Motor neuron (in vitro differentiated cells): ENCODE data around the gene RPAP3. TPM values are rescaled to one million over a fixed set of nuclear protein-coding genes. Genes with fewer than 3 reads are reported as not detected.

ENCODE experiments used
- ATAC-seq, 8 experiments: fragments of 200-7000 bp; cut with Tn5 transposase; replicated peaks in 6 of 8; 2 replicates each; pipeline ENCODE4 v1.8.0; 2021; ENCODE audit warnings: mild to moderate bottlenecking in 8 of 8, moderate library complexity in 8 of 8
- H3K27ac ChIP-seq, 2 donors: fragments of 250-450 bp; sonication (Bioruptor Pico); 2 replicates each; pipeline ENCODE4 v1.9.0; 2021; ENCODE audit warnings: antibody characterized with exemption in 2 of 2, mild to moderate bottlenecking in 2 of 2, moderate library complexity in 1 of 2
- H3K4me1 ChIP-seq, 2 donors: fragments of 250-450 bp; sonication (Bioruptor Pico); replicated peaks in 1 of 2; 2 replicates each; pipeline ENCODE4 v1.6.1; 2021; ENCODE audit warnings: antibody characterized with exemption in 2 of 2, mild to moderate bottlenecking in 2 of 2, moderate library complexity in 1 of 2
- H3K4me3 ChIP-seq, 5 donors: fragments of 250-450 bp; sonication (Bioruptor Pico); 2 replicates each; pipeline ENCODE4 v1.9.0; 2021; ENCODE audit warnings: antibody characterized with exemption in 5 of 5, mild to moderate bottlenecking in 5 of 5, moderate library complexity in 4 of 5
- WGBS, 10 experiments: fragments of 450-650 bp; shearing (Covaris generic); methylation state at CpG; one replicate each; pipeline ENCODE4 v1.0.0; 2022; 5-methylcytosine and 5-hydroxymethylcytosine counted together
- in situ Hi-C, 9 experiments: fragments of 400-800 bp; cut with MboI; loops; one replicate each; pipeline ENCODE4 v1.15.0; 2021; ENCODE audit warnings: low sequenced_read_pairs in 9 of 9, low pct_unique_long_range_greater_than_20kb in 2 of 9; ENCODE audit not compliant: unreplicated experiment in 9 of 9
- total RNA-seq, 8 experiments: library from RNA; unstranded; fragments of 300-600 nt; gene quantifications; 2 replicates each; pipeline versions ENCODE4 v1.2.3 to v1.2.4, GENCODE V29; 2022

The RPAP3 gene
- total RNA-seq, 8 experiments from 2014 or later: 17.1 to 45.6 (median 29.5) TPM

DNA sequence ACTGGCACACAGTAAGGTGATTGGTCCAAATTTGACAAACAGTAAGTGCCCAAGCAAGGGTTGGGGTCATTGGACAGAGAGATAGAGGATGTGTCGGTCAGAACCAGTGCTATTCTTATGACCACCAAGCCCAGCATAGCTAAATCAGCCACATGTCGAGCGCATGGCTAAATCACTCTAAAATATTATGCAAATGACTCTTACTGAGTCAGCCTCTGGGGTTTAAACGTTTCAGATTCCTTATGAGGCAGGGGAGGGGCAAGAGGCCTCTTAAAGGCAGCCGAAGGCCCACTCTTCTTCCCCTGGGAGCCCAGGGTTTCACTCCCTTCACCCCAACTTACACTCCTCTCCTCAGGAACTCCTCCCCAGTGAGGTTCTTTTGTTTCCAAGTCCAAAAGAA lies 20.1 kb upstream of the RPAP3 start:
- in situ Hi-C loops: loop anchor here in 1 of 9 experiments (25.0 kb wide), 1 partner anchor 261 kb away; no protein-coding TSS in a partner anchor
- no peaks in the 10 kb centered on the region for H3K4me1 ChIP-seq
- no peak overlapping the region for H3K4me3 ChIP-seq
- peak in 7 of 8 experiments; percentile 30 to 97 (median 79) for ATAC-seq
- no peak overlapping the region for H3K27ac ChIP-seq
- WGBS, 10 experiments: 0 to 100% (median 64%) methylated on average over 1 to 5 of the region's 5 CpGs; no CpG with 5 or more reads in 2 of the 10 experiments

DNA sequence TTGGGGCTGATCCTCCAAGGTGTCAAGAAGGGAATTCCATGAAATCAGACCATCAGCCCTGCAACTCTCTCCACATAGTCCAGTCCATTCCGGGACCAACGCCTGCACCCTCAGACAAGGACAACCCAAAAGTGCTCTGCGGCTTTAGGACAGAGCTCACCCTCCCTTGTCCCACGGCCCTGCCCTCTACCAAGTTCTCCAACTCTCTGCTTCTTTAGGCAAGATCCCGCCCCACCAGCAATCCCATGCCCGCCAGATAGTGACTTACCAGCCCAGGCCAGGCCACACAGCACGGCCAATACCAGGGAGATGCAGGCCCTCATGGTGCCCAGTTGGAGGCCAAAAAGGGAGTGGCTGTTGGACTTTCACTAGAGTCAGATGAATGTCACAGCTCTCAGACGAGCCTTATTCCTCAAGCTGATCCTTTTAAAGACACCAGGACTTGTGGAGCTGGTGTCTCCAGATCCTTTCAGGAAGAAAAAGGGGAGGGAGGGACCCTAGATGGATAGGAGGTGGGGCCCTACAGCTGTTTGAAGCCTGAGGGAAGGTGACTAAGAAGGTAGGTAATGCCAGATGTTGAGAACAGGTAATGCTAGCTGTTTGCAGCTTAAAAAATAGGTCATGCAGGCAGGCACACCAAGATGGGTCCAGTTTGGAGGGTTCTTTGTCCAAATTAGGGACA lies 19.4 kb upstream of the RPAP3 start, which contains the start of gene ENDOU:
ENDOU (minus strand) TSS at position 400 of the 682 bp plus-strand sequence; CDS start at position 323, 77 bp downstream.
- no peaks in the 10 kb centered on the region for H3K4me1 ChIP-seq
- H3K4me3 ChIP-seq: no peak within 1 kb of the TSS
- no peak for ATAC-seq
- H3K27ac ChIP-seq: no peak within 1 kb of the TSS
- in situ Hi-C loops: loop anchor here in 1 of 9 experiments (25.0 kb wide), 1 partner anchor 262 kb away; no protein-coding TSS in a partner anchor
- whole genome bisulfite sequencing, 10 experiments: 60 to 100% (median 98%) methylated on average over 1 to 4 of the region's 8 CpGs; no CpG with 5 or more reads in 4 of the 10 experiments

DNA sequence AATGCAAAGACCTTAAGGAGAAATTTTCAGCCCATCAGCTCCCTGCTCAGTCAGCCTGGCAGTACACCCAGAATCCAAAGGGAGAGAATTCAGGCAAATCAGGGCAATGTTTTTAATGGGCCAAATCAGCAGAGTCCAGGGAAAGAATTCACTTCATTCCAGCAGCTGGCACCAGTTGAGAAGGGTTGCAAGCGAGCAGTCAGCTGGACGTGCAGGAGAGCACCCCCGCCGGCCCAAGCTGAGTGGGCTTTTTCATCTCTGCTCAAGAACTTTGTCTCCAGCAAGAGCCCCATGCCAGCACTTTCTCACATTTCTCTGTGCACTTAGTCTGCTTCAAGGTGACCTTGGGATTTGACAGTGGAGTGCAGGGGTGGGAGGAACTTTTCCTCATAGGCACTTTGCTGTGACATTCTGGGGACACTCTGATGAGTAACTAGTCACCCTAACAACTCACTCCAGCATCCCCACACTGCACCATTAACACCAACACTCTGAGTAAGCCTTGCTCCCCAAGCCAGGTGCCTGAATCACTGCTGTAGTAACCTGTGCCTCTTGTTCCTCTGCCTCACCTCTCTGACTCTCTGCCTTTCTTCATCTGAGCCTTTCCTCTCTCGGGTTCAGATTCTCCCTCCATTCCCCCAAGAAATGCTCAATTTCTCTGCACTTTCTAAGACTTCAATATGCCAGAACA lies 17.3 kb upstream of the RPAP3 start:
- WGBS, 10 experiments: 53 to 90% (median 80%) methylated on average over 1 to 5 of the region's 5 CpGs; no CpG with 5 or more reads in 3 of the 10 experiments
- Histone ChIP-seq H3K4me3 (no peak overlapping the region), H3K27ac (no peak overlapping the region), H3K4me1 (no peaks in the 10 kb centered on the region)
- in situ Hi-C loops: loop anchor here in 5 of 9 experiments (25.0 kb wide), 4 partner anchors 89 to 889 kb away; partner anchors contain the start of genes CCDC184 (in 2 of the 5) and HDAC7 (in 1 of the 5)
- ATAC-seq: no peak

DNA sequence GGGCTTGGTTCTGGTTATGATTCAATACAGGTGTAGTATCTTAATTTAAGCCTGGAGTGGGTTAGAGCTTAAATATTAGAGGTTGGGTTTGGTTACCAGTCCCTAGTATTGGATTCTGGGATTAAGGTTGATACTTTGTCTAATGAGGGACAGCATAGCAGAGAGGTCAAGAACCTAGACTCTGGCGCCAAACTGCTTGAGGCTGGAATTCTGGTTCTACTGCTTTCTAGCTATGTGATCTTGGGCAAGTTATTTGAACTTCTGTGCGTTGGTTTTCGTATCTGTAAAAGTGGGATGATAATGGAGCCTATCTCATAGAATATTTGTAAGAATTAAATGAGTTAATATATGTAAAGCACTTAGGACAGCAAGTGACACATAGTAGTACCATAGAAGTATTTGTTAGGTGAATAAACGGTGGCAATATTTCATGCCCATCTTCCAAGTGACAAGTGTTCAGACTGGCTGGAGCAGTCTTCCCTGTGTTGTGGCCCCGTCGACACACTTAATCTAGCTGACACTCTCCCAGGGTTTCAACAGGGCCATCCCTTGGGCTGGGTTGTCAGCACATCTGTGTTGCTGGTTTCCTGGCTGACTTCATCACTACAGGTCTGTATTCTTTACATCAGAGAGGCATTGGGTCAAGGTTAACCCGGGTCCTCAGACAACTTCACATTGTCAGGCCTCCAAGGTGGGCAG lies 16.5 kb upstream of the RPAP3 start:
- in situ Hi-C loops: loop anchor here in 5 of 9 experiments (25.0 kb wide), 4 partner anchors 90 to 890 kb away; partner anchors contain the start of genes CCDC184 (in 2 of the 5) and HDAC7 (in 1 of the 5)
- ATAC-seq: no peak
- 66 to 100% (median 91%) methylated on average over 1 to 6 of the region's 7 CpGs; no CpG with 5 or more reads in 2 of the 10 experiments for WGBS, 10 experiments
- Histone ChIP-seq H3K4me3 (no peak overlapping the region), H3K4me1 (no peaks in the 10 kb centered on the region), H3K27ac (no peak overlapping the region)

DNA sequence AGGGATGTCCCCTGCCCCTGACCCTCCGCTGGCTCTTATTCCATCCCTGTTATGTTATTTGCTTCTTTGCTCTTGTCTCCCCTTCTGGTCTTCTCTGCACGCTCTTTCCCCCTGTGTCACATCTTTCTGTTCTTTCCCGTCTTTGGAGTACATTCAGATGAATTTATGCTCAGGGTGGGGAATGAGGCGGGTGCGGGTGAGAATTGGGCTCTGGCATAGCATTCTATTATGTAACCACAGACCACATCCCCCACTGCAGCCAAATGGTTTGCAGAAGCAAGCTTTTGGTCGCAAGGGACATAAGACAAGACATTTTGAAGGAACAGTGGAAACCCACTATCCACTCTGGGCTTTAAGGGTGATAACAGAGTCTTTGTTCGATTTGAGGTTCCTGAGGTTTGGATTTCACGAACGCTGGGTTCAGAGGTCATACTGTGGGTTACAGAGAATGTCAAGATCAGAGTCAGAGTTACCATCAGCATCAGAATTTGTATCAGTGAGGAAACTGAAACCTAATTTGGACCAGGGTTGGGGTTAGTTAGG lies 15.7 kb upstream of the RPAP3 start:
- 38 to 100% (median 90%) methylated on average over 1 to 8 of the region's 9 CpGs; no CpG with 5 or more reads in 1 of the 10 experiments for WGBS, 10 experiments
- ATAC-seq: no peak
- Histone ChIP-seq H3K4me1 (no peaks in the 10 kb centered on the region), H3K27ac (no peak overlapping the region), H3K4me3 (no peak overlapping the region)
- in situ Hi-C loops: loop anchor here in 5 of 9 experiments (25.0 kb wide), 4 partner anchors 91 to 891 kb away; partner anchors contain the start of genes CCDC184 (in 2 of the 5) and HDAC7 (in 1 of the 5)

DNA sequence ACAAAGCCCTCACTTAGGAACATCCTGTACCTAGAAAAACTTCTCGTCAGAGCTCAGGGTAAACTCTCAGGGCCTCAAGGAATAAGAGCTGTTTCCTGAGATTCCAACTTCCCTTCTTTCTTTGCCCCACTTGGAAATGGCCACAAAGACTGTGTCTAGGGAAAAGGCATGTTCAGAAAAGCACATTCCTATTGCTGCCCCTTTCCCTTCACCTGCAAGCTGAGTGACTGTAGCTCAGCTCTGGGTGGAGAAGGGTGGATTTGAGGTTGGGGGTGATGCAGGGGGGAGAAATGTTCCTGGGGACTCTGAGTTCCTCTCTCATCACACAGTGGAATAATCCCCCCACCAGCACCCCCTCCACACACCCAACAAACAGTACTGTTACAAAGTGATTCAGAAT lies 12.7 kb upstream of the RPAP3 start:
- H3K4me1 ChIP-seq: no peaks in the 10 kb centered on the region
- no peak overlapping the region for H3K27ac ChIP-seq
- in situ Hi-C loops: loop anchor here in 6 of 9 experiments (10.0 to 25.0 kb wide), 5 partner anchors 56 to 894 kb away; partner anchors contain the start of genes CCDC184 (in 2 of the 6), SLC48A1 (in 2 of the 6) and HDAC7 (in 1 of the 6)
- 13 to 100% (median 69%) methylated on average over 1 of the region's 1 CpG; no CpG with 5 or more reads in 4 of the 10 experiments for WGBS, 10 experiments
- ATAC-seq: no peak
- no peak overlapping the region for H3K4me3 ChIP-seq

DNA sequence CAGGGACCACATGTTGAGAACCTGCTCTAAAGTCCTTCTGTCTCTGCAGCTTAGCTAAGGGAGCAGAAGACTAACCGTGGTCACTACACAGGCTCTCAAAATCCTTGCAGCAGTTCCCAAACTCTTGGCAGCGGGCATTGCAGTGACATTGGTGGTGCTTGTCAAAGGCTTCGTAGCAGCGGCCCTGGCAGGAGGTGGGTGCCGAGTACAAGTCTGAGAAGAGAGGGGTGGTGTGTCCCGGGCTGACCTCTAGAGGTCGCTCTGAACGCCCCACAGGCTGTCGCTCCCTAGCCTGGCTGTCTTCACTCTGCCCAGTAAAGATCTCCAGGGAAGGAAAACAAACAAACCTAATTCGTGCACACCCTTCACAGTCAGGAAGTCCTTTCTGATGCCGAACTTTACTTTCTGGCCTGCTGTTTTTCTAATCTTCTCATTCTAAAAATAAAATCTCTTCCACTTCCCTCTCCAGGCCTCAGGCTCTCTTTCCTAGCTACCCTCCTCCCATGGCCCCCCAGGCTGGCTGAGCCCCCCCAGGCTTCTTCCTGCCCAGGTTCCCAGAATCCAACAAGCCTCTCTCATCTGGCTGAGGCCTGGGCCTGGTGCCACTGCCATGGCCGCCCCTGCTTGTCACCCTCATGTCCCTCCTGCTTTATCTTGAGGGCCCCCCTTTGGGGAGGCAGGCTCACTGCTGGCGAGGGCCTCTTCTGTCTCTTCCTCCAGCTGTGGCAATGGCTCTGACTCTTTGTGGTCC lies 11.8 kb upstream of the RPAP3 start:
- no peaks in the 10 kb centered on the region for H3K4me1 ChIP-seq
- in situ Hi-C loops: loop anchor here in 6 of 9 experiments (10.0 to 25.0 kb wide), 5 partner anchors 57 to 895 kb away; partner anchors contain the start of genes CCDC184 (in 2 of the 6), SLC48A1 (in 2 of the 6) and HDAC7 (in 1 of the 6)
- 0 to 50% (median 30%) methylated on average over 1 to 5 of the region's 13 CpGs; no CpG with 5 or more reads in 1 of the 10 experiments for WGBS, 10 experiments
- peak; percentile 89 to 99 (median 94) for ATAC-seq
- no peak overlapping the region for H3K27ac ChIP-seq
- no peak overlapping the region for H3K4me3 ChIP-seq

DNA sequence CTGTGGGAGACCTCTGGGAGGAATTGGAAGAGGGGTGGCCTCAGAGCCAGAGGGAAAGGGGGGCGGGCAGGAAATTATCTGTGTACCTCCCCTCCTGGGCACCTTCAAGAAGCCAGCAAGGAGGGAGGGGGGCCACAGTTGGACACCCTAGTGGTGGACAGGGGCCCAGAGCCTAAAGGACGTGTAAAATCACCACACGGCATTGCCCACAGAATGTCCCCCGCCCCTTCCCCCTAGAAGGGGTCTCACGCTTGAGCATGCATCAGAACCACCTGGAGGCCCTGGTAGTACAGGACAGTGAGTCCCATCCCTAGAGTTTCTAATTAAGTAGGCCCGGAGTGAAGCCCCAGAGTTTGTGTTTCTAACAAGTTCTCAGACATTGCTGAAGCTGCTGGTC lies 11.2 kb upstream of the RPAP3 start:
- no peak overlapping the region for H3K27ac ChIP-seq
- ATAC-seq: peak in 1 of 8 experiments; percentile 5
- H3K4me3 ChIP-seq: no peak overlapping the region
- H3K4me1 ChIP-seq: no peaks in the 10 kb centered on the region
- in situ Hi-C loops: loop anchor here in 6 of 9 experiments (10.0 to 25.0 kb wide), 5 partner anchors 58 to 895 kb away; partner anchors contain the start of genes CCDC184 (in 2 of the 6), SLC48A1 (in 2 of the 6) and HDAC7 (in 1 of the 6)
- 70% methylated on average over 2 of the region's 6 CpGs; no CpG with 5 or more reads in 9 of the 10 experiments for WGBS, 10 experiments

DNA sequence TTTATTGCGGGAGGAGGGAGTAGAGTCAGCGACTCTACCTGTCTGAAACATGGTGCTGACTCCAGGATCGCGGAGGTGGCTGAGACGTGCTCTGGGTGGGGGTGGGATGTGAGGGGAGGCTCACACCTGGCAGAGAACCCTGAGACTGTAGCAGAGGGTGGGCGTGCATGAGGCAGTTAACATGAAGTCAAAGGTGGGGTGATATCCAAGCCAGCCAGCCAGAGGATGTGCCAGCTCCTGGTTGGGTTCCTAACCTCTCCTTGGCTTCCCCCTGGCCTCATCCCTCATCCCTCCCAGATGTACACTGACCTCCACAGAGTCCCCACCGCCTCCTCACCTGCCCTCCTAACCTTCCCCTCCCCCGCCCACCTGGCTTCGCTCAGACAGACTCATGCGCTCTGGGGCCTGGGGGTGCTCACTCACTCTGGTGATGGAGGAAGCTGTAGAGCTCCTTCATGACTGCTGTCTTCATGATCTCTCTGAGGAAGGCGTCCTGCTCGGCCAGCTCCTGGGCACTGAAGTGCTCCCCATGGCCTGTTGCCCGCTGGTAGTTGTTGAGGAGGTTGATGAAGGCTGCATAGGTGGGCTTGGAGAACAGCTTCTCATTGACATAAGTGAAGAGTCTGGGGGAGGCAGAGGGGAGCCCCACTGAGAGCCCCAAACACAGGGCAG lies 10.2 kb upstream of the RPAP3 start:
- in situ Hi-C loops: loop anchor here in 6 of 9 experiments (10.0 to 25.0 kb wide), 5 partner anchors 59 to 896 kb away; partner anchors contain the start of genes CCDC184 (in 2 of the 6), SLC48A1 (in 2 of the 6) and HDAC7 (in 1 of the 6)
- Histone ChIP-seq H3K4me1 (no peaks in the 10 kb centered on the region), H3K4me3 (no peak overlapping the region), H3K27ac (no peak overlapping the region)
- no peak for ATAC-seq
- WGBS, 10 experiments: 65 to 95% (median 70%) methylated on average over 2 to 3 of the region's 13 CpGs; no CpG with 5 or more reads in 7 of the 10 experiments

DNA sequence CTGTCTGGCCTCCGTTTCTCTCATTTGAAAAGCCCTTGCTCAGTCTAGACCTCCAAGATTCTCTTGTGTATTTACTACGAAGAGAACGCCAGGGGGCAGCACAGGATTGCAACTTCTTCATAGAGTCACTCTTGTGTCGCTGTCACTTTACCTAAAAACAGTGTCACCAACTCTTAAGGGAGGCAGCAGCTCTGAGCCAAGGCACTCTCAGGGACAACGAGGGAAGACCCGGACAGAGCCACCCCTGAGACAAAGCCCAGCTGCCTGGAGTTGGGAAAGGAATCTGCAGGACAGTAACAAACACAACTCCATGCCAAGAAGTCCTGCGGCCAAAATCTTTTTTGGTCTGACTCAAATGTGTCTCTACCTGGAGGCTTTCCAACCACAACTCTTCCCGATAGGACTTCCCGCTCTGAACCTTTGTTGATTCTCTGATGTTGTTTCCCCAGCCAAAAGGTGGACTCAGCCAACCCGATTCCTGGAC lies 9.6 kb upstream of the RPAP3 start:
- in situ Hi-C loops: loop anchor here in 6 of 9 experiments (10.0 to 25.0 kb wide), 5 partner anchors 59 to 897 kb away; partner anchors contain the start of genes CCDC184 (in 2 of the 6), SLC48A1 (in 2 of the 6) and HDAC7 (in 1 of the 6)
- H3K27ac ChIP-seq: no peak overlapping the region
- H3K4me3 ChIP-seq: no peak overlapping the region
- ATAC-seq: peak; percentile 14 to 85 (median 79)
- no peaks in the 10 kb centered on the region for H3K4me1 ChIP-seq
- 0 to 60% (median 2%) methylated on average over 1 to 4 of the region's 10 CpGs; no CpG with 5 or more reads in 2 of the 10 experiments for WGBS, 10 experiments
